Small intestine (tissue), 7 donors: ENCODE results near the gene SAV1. TPM values are rescaled to one million over a fixed set of nuclear protein-coding genes. Genes with fewer than 3 reads are reported as not detected.

ENCODE experiments used
- DNase-seq, 2 donors: peaks; one replicate each; pipeline versions ENCODE4 v3.0.0 to v3.0.0-alpha.2; 2013
- FAIRE-seq: peaks from 2 replicates; lab custom pipeline; 2012; peaks lifted over from hg19 to GRCh38; lab: Jason Lieb, UNC
- H3K27ac ChIP-seq, 3 donors: one replicate each; pipeline ENCODE4 v1.5.1; 2013; ENCODE audit warnings: low read length in 2 of 3, mild to moderate bottlenecking in 2 of 3, control low read depth in 1 of 3, inconsistent platforms in 1 of 3, low read depth in 1 of 3, moderate library complexity in 1 of 3
- H3K27me3 ChIP-seq, 3 donors: one replicate each; pipeline ENCODE4 v1.6.1; 2013; ENCODE audit warnings: low read length in 3 of 3, inconsistent platforms in 1 of 3; ENCODE audit not compliant: control insufficient read depth in 3 of 3, insufficient read depth in 3 of 3
- H3K36me3 ChIP-seq, 3 donors: one replicate each; pipeline ENCODE4 v1.6.1; 2013; ENCODE audit warnings: low read length in 3 of 3, inconsistent platforms in 1 of 3, low read depth in 1 of 3, mild to moderate bottlenecking in 1 of 3, moderate library complexity in 1 of 3; ENCODE audit not compliant: control insufficient read depth in 3 of 3, insufficient read depth in 2 of 3
- H3K4me1 ChIP-seq, 3 donors: one replicate each; pipeline ENCODE4 v1.6.1; 2013; ENCODE audit warnings: low read length in 2 of 3, inconsistent platforms in 1 of 3, low read depth in 1 of 3, mild to moderate bottlenecking in 1 of 3, moderate library complexity in 1 of 3; ENCODE audit not compliant: control insufficient read depth in 3 of 3, insufficient read depth in 2 of 3
- H3K4me3 ChIP-seq, 3 donors: one replicate each; pipeline ENCODE4 v1.5.1; 2013; ENCODE audit warnings: low read length in 3 of 3, control low read depth in 1 of 3, inconsistent platforms in 1 of 3, low read depth in 1 of 3, mild to moderate bottlenecking in 1 of 3, moderate library complexity in 1 of 3
- H3K9me3 ChIP-seq, 2 donors: one replicate each; pipeline ENCODE4 v1.6.1; 2013; ENCODE audit warnings: low read depth in 1 of 2, low read length in 1 of 2; ENCODE audit not compliant: control insufficient read depth in 2 of 2, insufficient read depth in 1 of 2
- WGBS, 3 donors: extraction: QIAGEN DNeasy Blood & Tissue Kit; methylation state at CpG; one replicate each; pipeline ENCODE4 v1.1.7; 2013; 5-methylcytosine and 5-hydroxymethylcytosine counted together
- polyA plus RNA-seq, 4 donors: library from polyadenylated mRNA; stranded (reverse) in 3 of 4; unstranded in 1 of 4; fragments of 200-250 nt in 3 of 4; fragments of 120-200 nt in 1 of 4; gene quantifications; one replicate each; pipeline versions ENCODE4 v1.2.1 to v1.2.3, GENCODE V29; 2013
- donor health status: healthy with polysubstance abuse.
- donor health status: control.
- donor health status: control.
- donor health status: Bipolar disorder and iron deficiency.
- donor health status: healthy.

Gene SAV1
- polyA plus RNA-seq, 4 donors: 15.0 to 17.6 (median 15.3) TPM

- 73 to 93% (median 92%) methylated on average over 5 of the region's 5 CpGs for WGBS, 3 donors
- H3K36me3 ChIP-seq: no peaks in the 10 kb centered on the region
- H3K27me3 ChIP-seq: no peaks in the 10 kb centered on the region
- FAIRE-seq (no peak), DNase-seq (no peak)
- no peaks in the 10 kb centered on the region for H3K4me1 ChIP-seq
- H3K27ac ChIP-seq: no peak overlapping the region
- no peak overlapping the region for H3K4me3 ChIP-seq
- H3K9me3 ChIP-seq: no peaks in the 10 kb centered on the region
These were observed 67.3 kb downstream of the SAV1 start for GRCh38 chr14:50600849-50601248.

- 18 to 38% (median 24%) methylated on average over 4 of the region's 4 CpGs for WGBS, 3 donors
- H3K9me3 ChIP-seq: no peaks in the 10 kb centered on the region
- H3K4me3 ChIP-seq: no peak overlapping the region
- H3K27me3 ChIP-seq: no peaks in the 10 kb centered on the region
- H3K4me1 ChIP-seq: no peaks in the 10 kb centered on the region
- no peak overlapping the region for H3K27ac ChIP-seq
- DNase-seq (peak; percentile 34 to 47), FAIRE-seq (no peak)
- no peaks in the 10 kb centered on the region for H3K36me3 ChIP-seq
These were observed 68.2 kb downstream of the SAV1 start for GRCh38 chr14:50599700-50600444.

- DNase-seq (no peak), FAIRE-seq (no peak)
- no peaks in the 10 kb centered on the region for H3K9me3 ChIP-seq
- no peak overlapping the region for H3K27ac ChIP-seq
- no peak overlapping the region for H3K4me3 ChIP-seq
- no peaks in the 10 kb centered on the region for H3K27me3 ChIP-seq
- H3K36me3 ChIP-seq: no peaks in the 10 kb centered on the region
- H3K4me1 ChIP-seq: no peaks in the 10 kb centered on the region
These were observed 69.3 kb downstream of the SAV1 start for GRCh38 chr14:50598765-50599164.

GRCh38 chr14:50594577-50595316, 73.4 kb downstream of the SAV1 start:
- H3K9me3 ChIP-seq: no peaks in the 10 kb centered on the region
- H3K4me1 ChIP-seq: no peaks in the 10 kb centered on the region
- H3K36me3 ChIP-seq: peaks cover 0 to 2% (median 0%) of the 10 kb centered on the region in 3 donors
- no peaks in the 10 kb centered on the region for H3K27me3 ChIP-seq
- no peak overlapping the region for H3K27ac ChIP-seq
- DNase-seq: no peak
- WGBS, 3 donors: 93 to 96% (median 94%) methylated on average over 8 of the region's 8 CpGs
- no peak overlapping the region for H3K4me3 ChIP-seq
- peak; percentile 84 for FAIRE-seq

GRCh38 chr14:50590464-50590863, 77.6 kb downstream of the SAV1 start:
- Histone ChIP-seq H3K9me3 (no peaks in the 10 kb centered on the region), H3K4me1 (no peaks in the 10 kb centered on the region), H3K27me3 (no peaks in the 10 kb centered on the region), H3K36me3 (peaks cover 0 to 2% (median 0%) of the 10 kb centered on the region in 3 donors), H3K4me3 (no peak overlapping the region), H3K27ac (no peak overlapping the region)
- DNase-seq: no peak
- FAIRE-seq: no peak
- WGBS, 3 donors: 81 to 89% (median 81%) methylated on average over 2 of the region's 2 CpGs

Other genes with a start within 250 kb of the SAV1 start
- 10 to 100 TPM; 11.1 to 28.9 (median 15.0) TPM for gene MAP4K5, start 135.7 kb downstream of the SAV1 start, polyA plus RNA-seq
- gene ATL1, start 108.2 kb downstream of the SAV1 start, polyA plus RNA-seq: 1 to 10 TPM; 2.4 to 7.8 (median 6.4) TPM
- gene NIN, start 162.9 kb upstream of the SAV1 start, polyA plus RNA-seq: 1 to 10 TPM; 1.9 to 4.7 (median 3.8) TPM
- gene ABHD12B, start 203.7 kb upstream of the SAV1 start, polyA plus RNA-seq: under 1 TPM in 2 of 4 donors, not detected in 2; 0.07 to 0.09 TPM